ACC112 (cell line): ENCODE data around the gene DOCK3.
"Not testable (repeated sequence)": the region's sequence is repeated elsewhere in the genome, so short reads cannot be mapped to it uniquely, and the experiment has no call there.

Experiments
- H2AFZ ChIP-seq: fragments of 200-600 bp; sonication (generic); one replicate; pipeline ENCODE4 v1.6.0; 2017; ENCODE audit warnings: antibody characterized with exemption, low read length; ENCODE audit not compliant: unreplicated experiment
- H3K27ac ChIP-seq: fragments of 200-600 bp; sonication (generic); 2 replicates; pipeline ENCODE4 v1.5.1; 2014; ENCODE audit warnings: low read depth, mild to moderate bottlenecking, antibody characterized with exemption, low read length, moderate library complexity
- H3K27me3 ChIP-seq: fragments of 200-600 bp; sonication (generic); 2 replicates; pipeline ENCODE4 v1.6.1; 2014; ENCODE audit warnings: mild to moderate bottlenecking, antibody characterized with exemption, low read length, moderate library complexity, mixed read lengths; ENCODE audit not compliant: insufficient read depth
- H3K36me3 ChIP-seq: fragments of 200-600 bp; sonication (generic); 2 replicates; pipeline ENCODE4 v1.6.1; 2016; ENCODE audit warnings: mild to moderate bottlenecking, antibody characterized with exemption, low read length, moderate library complexity, mixed read lengths; ENCODE audit not compliant: insufficient read depth
- H3K4me1 ChIP-seq: fragments of 200-600 bp; sonication (generic); one replicate; pipeline ENCODE4 v1.6.1; 2016; ENCODE audit warnings: low read length, mixed read lengths; ENCODE audit not compliant: insufficient read depth, unreplicated experiment, control insufficient read depth
- H3K4me3 ChIP-seq: fragments of 200-600 bp; sonication (generic); 2 replicates; pipeline ENCODE4 v1.5.1; 2014; ENCODE audit warnings: mild to moderate bottlenecking, low read depth, low read length
- H3K79me2 ChIP-seq: fragments of 200-600 bp; sonication (generic); one replicate; pipeline ENCODE4 v1.6.0; 2016; ENCODE audit warnings: low read length; ENCODE audit not compliant: control insufficient read depth, unreplicated experiment, insufficient read depth

Gene DOCK3

DNA sequence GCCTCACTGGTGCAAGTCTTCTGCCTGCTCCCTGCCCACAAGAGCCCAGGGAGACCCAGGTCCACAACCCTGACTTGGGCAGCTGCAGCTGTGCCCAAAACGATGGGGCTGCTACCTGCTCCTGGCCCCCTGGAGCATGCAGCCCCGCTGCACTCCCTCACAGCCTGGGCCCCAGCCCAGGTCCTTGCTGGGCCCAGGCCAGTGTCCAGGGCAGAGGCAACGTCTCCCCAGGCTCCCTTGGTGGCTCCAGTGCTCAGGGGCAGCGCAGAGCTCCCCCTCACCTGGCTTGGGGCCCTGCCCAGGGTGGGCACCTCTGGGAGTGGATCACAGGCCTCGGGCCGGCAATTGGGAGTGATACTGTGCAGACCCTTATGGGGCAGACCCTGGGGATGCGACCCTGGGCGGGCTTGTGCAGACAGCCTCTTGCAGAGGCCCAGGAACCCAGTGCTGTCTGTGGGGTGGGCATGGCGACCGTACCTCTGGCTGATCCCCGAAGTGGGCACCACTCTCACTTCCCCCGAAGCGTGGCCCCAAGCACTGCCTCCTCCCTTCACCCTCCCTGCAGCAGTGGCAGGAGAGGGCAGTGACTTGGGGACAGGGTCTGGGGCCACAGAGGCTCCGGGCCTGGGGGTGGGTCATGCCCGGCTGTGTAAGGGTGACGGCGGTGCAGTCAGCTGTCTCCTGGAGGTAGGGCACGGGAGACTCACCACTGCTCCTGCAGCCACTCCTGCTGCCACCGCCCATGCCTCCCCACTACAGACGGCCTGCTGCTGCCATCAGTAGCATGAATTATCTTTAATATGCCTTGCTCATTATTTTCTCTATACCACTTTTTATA, 255.9 kb downstream of the DOCK3 start:
- no peak overlapping the region for H3K4me3 ChIP-seq
- H3K36me3 ChIP-seq = no peaks in the 10 kb centered on the region
- no peak overlapping the region for H2AFZ ChIP-seq
- peaks cover 44% of the 10 kb centered on the region for H3K27me3 ChIP-seq
- no peaks in the 10 kb centered on the region for H3K4me1 ChIP-seq
- H3K27ac ChIP-seq = no peak overlapping the region
- no peaks in the 10 kb centered on the region for H3K79me2 ChIP-seq

DNA sequence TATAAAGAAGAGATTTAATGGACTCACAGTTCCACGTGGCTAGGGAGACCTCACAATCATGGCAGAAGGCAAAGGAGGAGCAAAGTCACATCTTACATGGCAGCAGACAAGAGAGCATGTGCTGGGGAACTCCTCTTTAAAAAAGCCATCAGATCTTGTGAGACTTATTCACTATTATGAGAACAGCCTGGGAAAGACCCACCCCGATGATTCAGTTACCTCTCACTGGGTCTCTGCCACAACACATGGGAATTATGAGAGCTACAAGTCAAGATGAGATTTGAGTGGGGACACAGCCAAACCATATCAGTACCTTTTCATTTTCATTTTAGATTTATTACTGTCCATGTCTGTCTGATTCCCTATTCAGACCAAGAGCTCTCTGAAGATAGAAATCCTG, 258.2 kb downstream of the DOCK3 start:
- not testable (repeated sequence) for H3K4me3 ChIP-seq, H3K27ac ChIP-seq, H3K4me1 ChIP-seq, H2AFZ ChIP-seq, H3K36me3 ChIP-seq, H3K79me2 ChIP-seq
- H3K27me3 ChIP-seq = peaks cover 44% of the 10 kb centered on the region

DNA sequence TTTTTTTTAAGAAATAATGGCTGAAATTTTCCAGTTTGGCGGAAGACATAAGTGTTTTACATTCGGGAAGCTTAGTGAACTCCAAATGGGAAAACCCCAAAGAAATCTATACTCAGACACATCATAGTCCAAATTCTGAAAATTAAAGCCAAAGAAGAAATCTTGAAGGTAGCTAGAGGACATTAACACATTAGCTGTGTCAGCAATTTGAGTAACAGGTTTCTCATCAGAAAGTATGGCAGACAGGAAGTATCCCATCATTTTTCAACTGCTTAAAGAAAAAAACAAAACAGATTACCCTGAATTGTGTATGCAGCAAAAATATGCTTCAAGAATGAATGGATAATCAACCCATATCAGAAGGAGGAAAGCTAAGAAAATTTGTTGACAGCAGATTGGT, 261.7 kb downstream of the DOCK3 start:
- Histone ChIP-seq H3K36me3 (no peaks in the 10 kb centered on the region), H3K27me3 (peaks cover 21% of the 10 kb centered on the region), H3K27ac (no peak overlapping the region), H3K79me2 (no peaks in the 10 kb centered on the region), H2AFZ (no peak overlapping the region), H3K4me1 (no peaks in the 10 kb centered on the region), H3K4me3 (no peak overlapping the region)

DNA sequence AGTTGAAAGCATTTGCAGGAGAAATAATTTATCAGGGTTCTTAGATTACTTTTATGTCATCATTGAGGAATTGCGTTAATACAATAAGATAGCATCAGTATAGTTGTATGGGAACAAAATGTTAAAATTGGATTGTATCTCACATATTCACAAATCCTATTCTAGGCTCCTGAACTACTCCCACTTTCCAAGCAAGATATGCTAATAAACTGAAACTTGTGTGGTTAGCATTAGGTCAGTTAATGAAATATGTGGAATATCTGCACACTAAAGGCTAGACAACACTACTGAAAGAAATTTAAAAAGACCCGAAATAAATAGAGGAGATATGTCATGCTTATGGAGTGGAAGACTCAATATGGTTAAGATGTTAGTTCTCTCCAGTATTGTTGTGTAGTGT, 272.7 kb downstream of the DOCK3 start:
- no peaks in the 10 kb centered on the region for H3K36me3 ChIP-seq
- H2AFZ ChIP-seq = no peak overlapping the region
- no peaks in the 10 kb centered on the region for H3K4me1 ChIP-seq
- H3K4me3 ChIP-seq = no peak overlapping the region
- H3K79me2 ChIP-seq = no peaks in the 10 kb centered on the region
- H3K27me3 ChIP-seq = peaks cover 6% of the 10 kb centered on the region; the same call in 1 of the 2 replicates
- no peak overlapping the region for H3K27ac ChIP-seq

DNA sequence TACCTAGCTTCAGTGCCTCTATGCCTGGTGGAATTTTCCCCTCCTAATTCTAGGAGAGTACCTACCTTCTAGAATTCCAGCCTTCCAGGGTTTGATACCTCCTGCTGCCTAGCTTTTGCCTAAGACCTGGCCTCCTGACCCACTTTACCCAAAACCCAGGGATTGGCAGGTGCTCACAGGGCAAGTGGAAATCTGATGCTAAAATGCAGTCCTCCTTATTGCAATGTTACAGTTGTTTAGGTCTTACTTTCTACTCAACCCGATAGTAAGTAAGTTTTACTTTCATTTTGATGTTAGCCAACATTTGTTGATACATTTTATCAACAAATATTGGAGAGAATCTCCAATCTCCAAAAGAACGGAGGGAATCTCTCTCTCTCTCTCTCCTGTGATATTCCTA, 275.9 kb downstream of the DOCK3 start:
- no peaks in the 10 kb centered on the region for H3K36me3 ChIP-seq
- H2AFZ ChIP-seq = peak overlapping the region; percentile 64
- H3K27me3 ChIP-seq = peaks cover 6% of the 10 kb centered on the region; the same call in 1 of the 2 replicates
- no peaks in the 10 kb centered on the region for H3K79me2 ChIP-seq
- H3K4me1 ChIP-seq = no peaks in the 10 kb centered on the region
- H3K27ac ChIP-seq = no peak overlapping the region
- H3K4me3 ChIP-seq = peak overlapping the region; percentile 47

DNA sequence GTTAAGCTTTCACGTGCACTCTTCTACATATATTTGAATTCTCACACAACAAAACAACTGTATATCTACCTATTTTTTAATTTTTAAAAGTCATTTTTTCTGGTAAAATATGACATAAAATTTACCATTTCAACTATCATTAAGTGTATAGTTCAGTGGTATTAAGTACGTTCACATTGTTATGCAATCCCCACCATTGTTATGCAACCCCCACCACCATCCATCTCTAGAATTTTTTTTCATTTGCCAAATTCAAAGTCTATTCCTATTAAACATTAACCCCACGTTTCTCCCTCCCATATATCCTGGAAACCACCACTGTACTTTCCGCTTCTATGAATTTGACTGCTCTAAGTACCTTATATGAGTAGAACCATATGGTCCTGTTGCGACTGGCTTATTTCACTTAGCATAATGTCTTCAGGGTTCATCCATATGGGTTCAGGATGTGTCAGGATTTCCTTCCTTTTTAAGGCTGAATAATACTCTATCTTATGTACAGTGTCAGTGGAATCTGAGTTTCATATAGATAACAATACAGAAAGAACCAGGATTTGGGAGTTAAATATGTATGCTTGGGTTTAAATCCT, 279.2 kb downstream of the DOCK3 start:
- Histone ChIP-seq H3K79me2 (no peaks in the 10 kb centered on the region), H3K4me3 (no peak overlapping the region), H3K27ac (no peak overlapping the region), H3K4me1 (no peaks in the 10 kb centered on the region), H3K27me3 (peaks cover 28% of the 10 kb centered on the region), H2AFZ (no peak overlapping the region), H3K36me3 (no peaks in the 10 kb centered on the region)

DNA sequence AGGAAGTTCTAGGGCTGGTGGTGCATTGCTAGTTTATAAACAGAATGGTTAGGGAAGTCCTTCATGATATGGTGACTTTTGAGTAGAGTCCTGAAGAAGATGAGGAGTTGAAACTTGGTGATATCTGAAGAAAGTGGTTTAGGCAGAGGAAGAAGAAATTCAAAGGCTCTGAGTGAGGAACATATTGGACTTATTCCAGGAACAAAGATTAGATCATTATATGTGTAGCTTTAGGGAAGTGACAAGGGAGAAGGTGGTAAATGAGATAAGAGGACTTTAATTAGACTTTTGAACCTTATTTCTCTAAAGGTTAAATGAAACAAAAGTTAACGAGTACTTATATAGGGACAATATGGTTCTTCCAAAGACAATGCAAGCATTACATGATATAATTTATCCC, 286.7 kb downstream of the DOCK3 start:
- H3K4me3 ChIP-seq = no peak overlapping the region

DNA sequence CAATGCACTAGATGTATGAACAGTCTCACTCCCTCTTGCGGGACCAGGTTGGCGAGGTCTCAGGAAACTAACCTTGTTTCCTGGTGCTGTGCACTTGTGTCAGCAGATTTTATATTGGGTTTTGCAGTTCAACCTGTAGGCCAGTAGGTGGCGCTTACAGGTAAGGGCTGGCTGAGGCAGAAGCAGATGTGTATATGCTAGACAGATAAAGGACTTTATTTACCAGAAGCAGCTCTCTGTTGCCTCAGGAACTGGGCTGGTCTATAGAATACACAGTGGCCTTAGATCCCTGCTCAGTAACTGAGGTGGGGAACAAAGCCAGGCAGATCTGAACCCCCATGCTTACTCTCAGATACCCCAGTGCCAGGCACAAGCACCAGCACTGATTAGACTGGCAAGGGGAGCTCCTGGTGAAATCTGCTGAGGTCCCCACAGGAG, 296.8 kb downstream of the DOCK3 start:
- Histone ChIP-seq H3K27ac (no peak overlapping the region), H3K4me3 (no peak overlapping the region), H2AFZ (no peak overlapping the region), H3K79me2 (no peaks in the 10 kb centered on the region), H3K4me1 (no peaks in the 10 kb centered on the region), H3K36me3 (no peaks in the 10 kb centered on the region), H3K27me3 (no peaks in the 10 kb centered on the region)

More for the DNA sequence above, 286.7 kb downstream of the DOCK3 start:
- no peak overlapping the region for H2AFZ ChIP-seq
- no peaks in the 10 kb centered on the region for H3K4me1 ChIP-seq
- no peak overlapping the region for H3K27ac ChIP-seq
- peaks cover 60% of the 10 kb centered on the region for H3K27me3 ChIP-seq
- H3K36me3 ChIP-seq = no peaks in the 10 kb centered on the region
- H3K79me2 ChIP-seq = no peaks in the 10 kb centered on the region

DNA sequence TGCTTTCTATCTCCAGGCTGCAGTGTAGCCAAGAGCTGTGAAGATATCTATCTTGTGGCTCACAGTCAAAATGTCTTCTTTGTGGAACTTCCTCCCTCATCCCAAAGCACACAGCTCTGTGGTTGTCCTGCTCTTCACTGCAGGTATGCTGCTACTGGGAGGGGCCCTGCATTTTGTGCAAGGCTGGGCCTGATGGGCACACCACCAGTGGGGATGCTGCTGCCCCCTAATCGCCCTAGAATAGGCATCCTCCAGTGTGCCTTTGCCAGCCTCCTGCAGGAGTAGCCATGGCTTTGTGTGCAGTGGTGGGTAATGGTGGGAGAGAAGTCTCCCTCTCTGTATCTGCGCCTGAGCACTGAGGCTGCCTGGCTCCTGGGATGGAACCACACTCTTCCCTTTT, 297.3 kb downstream of the DOCK3 start:
- no peak overlapping the region for H2AFZ ChIP-seq
- no peaks in the 10 kb centered on the region for H3K36me3 ChIP-seq

DNA sequence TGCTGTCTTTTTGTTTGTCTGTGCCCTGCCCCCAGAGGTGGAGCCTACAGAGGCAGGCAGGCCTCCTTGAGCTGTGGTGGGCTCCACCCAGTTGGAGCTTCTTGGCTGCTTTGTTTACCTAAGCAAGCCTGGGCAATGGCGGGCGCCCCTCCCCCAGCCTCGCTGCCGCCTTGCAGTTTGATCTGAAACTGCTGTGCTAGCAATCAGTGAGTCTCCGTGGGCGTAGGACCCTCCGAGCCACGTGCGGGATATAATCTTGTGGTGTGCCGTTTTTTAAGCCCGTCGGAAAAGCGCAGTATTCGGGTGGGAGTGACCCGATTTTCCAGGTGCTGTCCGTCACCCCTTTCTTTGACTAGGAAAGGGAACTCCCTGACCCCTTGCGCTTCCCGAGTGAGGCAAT, 303.9 kb downstream of the DOCK3 start:
- H3K36me3 ChIP-seq, H3K27me3 ChIP-seq, H3K4me1 ChIP-seq, H3K79me2 ChIP-seq, H3K4me3 ChIP-seq, H2AFZ ChIP-seq, H3K27ac ChIP-seq: not testable (repeated sequence)

More for the DNA sequence above, 297.3 kb downstream of the DOCK3 start:
- H3K4me1 ChIP-seq = no peaks in the 10 kb centered on the region
- no peak overlapping the region for H3K4me3 ChIP-seq
- H3K27me3 ChIP-seq = no peaks in the 10 kb centered on the region
- no peak overlapping the region for H3K27ac ChIP-seq
- no peaks in the 10 kb centered on the region for H3K79me2 ChIP-seq
